Effector CD8-positive, alpha-beta T cell (primary cell): Measurements from ENCODE around the gene PROB1.
"Not testable (repeated sequence)": the region's sequence is repeated elsewhere in the genome, so short reads cannot be mapped to it uniquely, and the experiment has no call there.

Experiments used
- DNase-seq: peaks from one replicate; lab custom pipeline; 2025; lab: John Stamatoyannopoulos, UW

The PROB1 gene

GRCh38 chr5:139392324-139392677 is 2.6 kb downstream of the PROB1 start:
- DNase-seq, result no peak

- DNase-seq, result no peak
These were observed 3.2 kb downstream of the PROB1 start for GRCh38 chr5:139391570-139392323.

- no peak for DNase-seq
These were observed 4.0 kb downstream of the PROB1 start for GRCh38 chr5:139390639-139391569.

- DNase-seq, result no peak
These were observed 4.9 kb downstream of the PROB1 start, which contains the start of gene MZB1 for GRCh38 chr5:139389701-139390638. MZB1 (minus strand) TSS chr5:139389913; CDS start chr5:139389856, 57 bp downstream.

- no peak for DNase-seq
These were observed 6.6 kb downstream of the PROB1 start for GRCh38 chr5:139388198-139388821.

GRCh38 chr5:139387611-139388197 is 7.2 kb downstream of the PROB1 start:
- no peak for DNase-seq

- not testable (repeated sequence) for DNase-seq
These were observed 7.9 kb downstream of the PROB1 start for GRCh38 chr5:139386956-139387355.

GRCh38 chr5:139386050-139386438 is 8.9 kb downstream of the PROB1 start:
- DNase-seq, result no peak

- DNase-seq, result no peak
These were observed 9.5 kb downstream of the PROB1 start for GRCh38 chr5:139385061-139386049.

- DNase-seq, result no peak
These were observed 10.3 kb downstream of the PROB1 start for GRCh38 chr5:139384591-139385051.

- no peak for DNase-seq
These were observed 10.8 kb downstream of the PROB1 start for GRCh38 chr5:139383993-139384590.

- DNase-seq, result no peak
These were observed 11.5 kb downstream of the PROB1 start, which contains the start of gene SLC23A1 for GRCh38 chr5:139383275-139383992. SLC23A1 (minus strand) TSS chr5:139383297; CDS start chr5:139383253, 44 bp downstream.

- DNase-seq, result no peak
These were observed 12.1 kb downstream of the PROB1 start for GRCh38 chr5:139382807-139383206.

GRCh38 chr5:139381837-139382761 is 12.8 kb downstream of the PROB1 start:
- no peak for DNase-seq

- no peak for DNase-seq
These were observed 15.1 kb downstream of the PROB1 start for GRCh38 chr5:139379626-139380449.

- no peak for DNase-seq
These were observed 16.0 kb downstream of the PROB1 start for GRCh38 chr5:139378941-139379361.
